ENCODE results near the gene ACP6. TPM values are rescaled to one million over a fixed set of nuclear protein-coding genes. Genes with fewer than 3 reads are reported as not detected.

The ACP6 gene
- total RNA-seq, 1 experiment from 2014 or later, result 14.4 TPM

GRCh38 chr1:147613506-147613905 is 56.8 kb downstream of the ACP6 start:
- BruUV-seq (replicated peaks), result no TSS peak
- Histone ChIP-seq H3K36me3 (ENCODE audit: insufficient read depth, low read length, poor library complexity, severe bottlenecking) (peaks cover 63% of the 10 kb centered on the region), H3K27me3 (replicated peaks; ENCODE audit: insufficient read depth, low read depth, low read length, poor library complexity) (no peaks in the 10 kb centered on the region), H3K4me1 (ENCODE audit: insufficient read depth, low read length, poor library complexity, severe bottlenecking) (peaks cover 6% of the 10 kb centered on the region), H3K27ac (ENCODE audit: low read depth, low read length, poor library complexity, severe bottlenecking) (no peak overlapping the region), H3K4me3 (ENCODE audit: low read depth, low read length, poor library complexity, severe bottlenecking) (no peak overlapping the region), H3K9me3 (ENCODE audit: low read depth, low read length, poor library complexity, severe bottlenecking) (no peaks in the 10 kb centered on the region)
- TF ChIP-seq CTCF (conservative IDR thresholded peaks at IDR 0.05; ENCODE audit: low read depth, low read length) (no peak), EZH2 (IDR thresholded peaks at IDR 0.05; ENCODE audit: borderline replicate concordance, low read depth, low read length, poor library complexity, severe bottlenecking) (no peak)
- intact Hi-C loops (cut with micrococcal nuclease; ENCODE audit: unreplicated experiment), result no loop called here
- peak; percentile 62 for DNase-seq (ENCODE audit: low spot score)
- ChIA-PET POLR2A (ENCODE audit: low non-redundant PET) (interaction anchor here (0.5 kb wide), 1 partner anchor 72 kb away, joined by 16 read pairs; the partner anchor contains the start of gene BCL9), CTCF (no interaction called here)

DNA sequence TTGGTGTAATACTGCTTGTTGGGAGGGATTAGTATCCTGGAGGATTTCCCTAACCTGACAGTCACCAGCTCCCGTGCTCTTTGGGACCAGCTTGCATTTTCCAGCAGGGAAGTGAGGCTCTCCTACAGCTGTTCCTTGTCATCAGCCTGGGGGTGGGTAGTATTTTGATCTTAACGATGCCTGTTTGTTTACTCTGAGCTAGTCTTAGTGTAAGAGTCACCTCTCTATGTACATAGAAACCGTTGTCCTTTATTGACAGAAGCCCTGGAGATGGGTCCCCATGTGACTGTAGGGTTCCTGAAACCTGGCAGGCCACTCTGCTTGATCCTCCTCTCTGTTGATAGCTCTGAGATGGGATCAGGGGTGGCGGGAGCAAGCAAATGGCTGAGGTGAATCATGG is 58.0 kb downstream of the ACP6 start:
- no peak for DNase-seq (ENCODE audit: low spot score)
- Histone ChIP-seq H3K27me3 (replicated peaks; ENCODE audit: insufficient read depth, low read depth, low read length, poor library complexity) (no peaks in the 10 kb centered on the region), H3K9me3 (ENCODE audit: low read depth, low read length, poor library complexity, severe bottlenecking) (no peaks in the 10 kb centered on the region), H3K4me3 (ENCODE audit: low read depth, low read length, poor library complexity, severe bottlenecking) (no peak overlapping the region), H3K27ac (ENCODE audit: low read depth, low read length, poor library complexity, severe bottlenecking) (no peak overlapping the region), H3K36me3 (ENCODE audit: insufficient read depth, low read length, poor library complexity, severe bottlenecking) (peaks cover 52% of the 10 kb centered on the region), H3K4me1 (ENCODE audit: insufficient read depth, low read length, poor library complexity, severe bottlenecking) (peaks cover 6% of the 10 kb centered on the region)
- intact Hi-C loops (cut with micrococcal nuclease; ENCODE audit: unreplicated experiment), result no loop called here
- BruUV-seq (replicated peaks), result no TSS peak
- TF ChIP-seq CTCF (conservative IDR thresholded peaks at IDR 0.05; ENCODE audit: low read depth, low read length), result no peak
- ChIA-PET CTCF (no interaction called here), POLR2A (ENCODE audit: low non-redundant PET) (no interaction called here)

- Histone ChIP-seq H3K4me1 (ENCODE audit: insufficient read depth, low read length, poor library complexity, severe bottlenecking) (peaks cover 6% of the 10 kb centered on the region), H3K9me3 (ENCODE audit: low read depth, low read length, poor library complexity, severe bottlenecking) (no peaks in the 10 kb centered on the region), H3K27me3 (replicated peaks; ENCODE audit: insufficient read depth, low read depth, low read length, poor library complexity) (no peaks in the 10 kb centered on the region), H3K36me3 (ENCODE audit: insufficient read depth, low read length, poor library complexity, severe bottlenecking) (peaks cover 51% of the 10 kb centered on the region), H3K27ac (ENCODE audit: low read depth, low read length, poor library complexity, severe bottlenecking) (no peak overlapping the region), H3K4me3 (ENCODE audit: low read depth, low read length, poor library complexity, severe bottlenecking) (no peak overlapping the region)
- no TSS peak for BruUV-seq (replicated peaks)
- no peak for DNase-seq (ENCODE audit: low spot score)
- TF ChIP-seq EZH2 (IDR thresholded peaks at IDR 0.05; ENCODE audit: borderline replicate concordance, low read depth, low read length, poor library complexity, severe bottlenecking) (no peak), CTCF (conservative IDR thresholded peaks at IDR 0.05; ENCODE audit: low read depth, low read length) (no peak)
- ChIA-PET CTCF (no interaction called here), POLR2A (ENCODE audit: low non-redundant PET) (no interaction called here)
- intact Hi-C loops (cut with micrococcal nuclease; ENCODE audit: unreplicated experiment), result no loop called here
Observed at GRCh38 chr1:147611586-147611985, 58.7 kb downstream of the ACP6 start.
